Measurements from ENCODE around the gene CIC.
A peak's percentile ranks its signal among the peaks of the same experiment; 100 is the strongest.

The CIC gene

GRCh38 chr19:42322305-42322704 is 53.3 kb downstream of the CIC start:
- no peak overlapping the region for H3K9ac ChIP-seq (ENCODE audit: low read length)
- no peak overlapping the region for H2AFZ ChIP-seq (ENCODE audit: low read depth, low read length)
- H3K9me3 ChIP-seq (ENCODE audit: control insufficient read depth, low read length) = no peaks in the 10 kb centered on the region
- no peak overlapping the region for H3K27ac ChIP-seq (ENCODE audit: low read length, poor library complexity, severe bottlenecking)
- no peak overlapping the region for H2BK15ac ChIP-seq (ENCODE audit: low read depth, poor library complexity, severe bottlenecking)
- no peak overlapping the region for H2BK5ac ChIP-seq (ENCODE audit: low read depth, low read length, poor library complexity, severe bottlenecking)
- H3K14ac ChIP-seq (ENCODE audit: low read length in 2 of 2) = no peak overlapping the region
- H4K91ac ChIP-seq (ENCODE audit: low read length) = no peak overlapping the region
- DNase-seq = no peak
- no peak overlapping the region for H2AK5ac ChIP-seq (ENCODE audit: low read length, severe bottlenecking)
- no peak overlapping the region for H3K18ac ChIP-seq (ENCODE audit: low read depth in 1 of 2, low read length in 2 of 2)
- H3K4ac ChIP-seq (ENCODE audit: low read depth in 1 of 2, low read length in 2 of 2) = no peak overlapping the region
- WGBS = 86% methylated on average over 9 of the region's 9 CpGs
- H3K27me3 ChIP-seq (ENCODE audit: control insufficient read depth in 1 of 2, insufficient read depth in 1 of 2, low read length in 2 of 2) = peaks cover 34 to 40% of the 10 kb centered on the region in 2 experiments
- H2BK120ac ChIP-seq (ENCODE audit: low read depth, low read length) = no peak overlapping the region
- no peaks in the 10 kb centered on the region for H3K36me3 ChIP-seq (ENCODE audit: control insufficient read depth in 1 of 2, insufficient read depth in 2 of 2, low read depth in 1 of 2, low read length in 2 of 2)
- no peak overlapping the region for H3K4me3 ChIP-seq (ENCODE audit: insufficient read depth in 1 of 2, low read depth in 1 of 2, low read length in 2 of 2)
- no peak overlapping the region for H3K23ac ChIP-seq (ENCODE audit: low read length in 2 of 2)
- peaks cover 16% of the 10 kb centered on the region for H3K79me1 ChIP-seq (replicated peaks; ENCODE audit: low read length, poor library complexity, severe bottlenecking)
- no peak overlapping the region for H2BK12ac ChIP-seq (ENCODE audit: low read length in 2 of 2)
- H4K8ac ChIP-seq (ENCODE audit: low read length) = no peak overlapping the region
- no peak overlapping the region for H3K4me2 ChIP-seq (ENCODE audit: low read length, poor library complexity, severe bottlenecking)
- H3K4me1 ChIP-seq (ENCODE audit: control insufficient read depth, insufficient read depth, low read depth, low read length) = peaks cover 25% of the 10 kb centered on the region

DNA sequence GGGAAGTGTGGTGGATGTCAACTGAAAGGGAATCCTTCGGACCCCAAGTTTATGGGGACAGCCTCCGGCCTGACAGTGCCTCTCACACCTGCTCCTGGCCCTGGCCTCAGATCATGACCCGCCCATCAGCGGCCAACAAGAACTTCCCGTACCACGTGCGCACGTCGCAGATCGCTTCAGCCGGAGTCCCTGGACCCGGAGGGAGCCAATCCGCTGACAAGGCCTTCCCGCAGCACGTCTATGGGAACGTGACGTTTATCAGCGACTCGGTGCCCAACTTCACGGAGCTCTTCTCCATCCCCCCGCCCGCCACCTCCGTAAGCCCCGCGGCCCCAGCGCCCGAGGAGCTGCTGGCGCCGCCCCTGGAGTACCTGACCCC is 54.4 kb downstream of the CIC start:
- H2AFZ ChIP-seq (ENCODE audit: low read depth, low read length) = no peak overlapping the region
- WGBS = 14% methylated on average over 23 of the region's 29 CpGs
- peaks cover 28% of the 10 kb centered on the region for H3K4me1 ChIP-seq (ENCODE audit: control insufficient read depth, insufficient read depth, low read depth, low read length)

DNA sequence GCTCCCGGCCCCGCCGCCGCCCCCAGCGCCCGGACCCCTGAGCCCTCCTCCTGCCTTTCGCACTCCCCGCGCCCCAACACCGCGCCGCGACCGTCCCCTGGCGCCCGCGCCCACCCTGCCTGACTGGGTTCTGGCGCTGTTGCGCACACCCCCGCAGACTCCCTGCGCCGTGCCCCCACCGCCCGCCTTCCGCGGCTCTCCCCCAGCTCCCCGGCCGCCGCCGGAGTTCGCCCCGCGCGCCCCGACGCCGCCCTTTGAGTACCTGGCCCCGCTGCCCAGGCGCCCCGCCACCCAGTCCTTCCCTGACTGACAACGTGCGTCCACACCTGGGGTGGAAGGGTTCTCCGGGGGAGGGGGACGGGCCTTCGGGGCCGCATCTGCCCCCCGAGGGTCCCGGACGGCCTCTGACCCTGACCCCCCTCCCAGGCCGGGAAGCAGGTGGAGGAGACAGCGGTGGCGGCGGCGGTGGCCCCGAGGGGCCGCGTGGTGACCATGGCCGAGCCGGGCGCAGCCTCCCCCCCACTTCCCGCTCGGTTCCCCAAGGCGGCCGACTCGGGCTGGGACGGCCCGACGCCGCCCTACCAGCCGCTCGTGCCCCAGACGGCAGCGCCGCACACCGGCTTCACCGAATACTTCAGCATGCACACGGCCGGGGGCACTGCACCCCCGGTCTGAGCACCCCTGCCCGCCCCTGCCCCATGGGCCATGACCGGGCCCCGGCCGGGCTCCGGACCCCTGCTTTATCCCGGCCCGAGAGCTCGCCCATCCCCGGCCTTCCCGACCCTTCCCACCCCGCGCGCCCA is 55.0 kb downstream of the CIC start:
- Histone ChIP-seq H4K8ac (ENCODE audit: low read length) (peak overlapping the region; percentile 38), H4K91ac (ENCODE audit: low read length) (no peak overlapping the region), H2BK15ac (ENCODE audit: low read depth, poor library complexity, severe bottlenecking) (peak overlapping the region; percentile 74), H3K9ac (ENCODE audit: low read length) (no peak overlapping the region), H2AFZ (ENCODE audit: low read depth, low read length) (no peak overlapping the region), H3K4ac (ENCODE audit: low read depth in 1 of 2, low read length in 2 of 2) (no peak overlapping the region), H3K27ac (ENCODE audit: low read length, poor library complexity, severe bottlenecking) (no peak overlapping the region), H3K27me3 (ENCODE audit: control insufficient read depth in 1 of 2, insufficient read depth in 1 of 2, low read length in 2 of 2) (peaks cover 34 to 40% of the 10 kb centered on the region in 2 experiments), H2BK120ac (ENCODE audit: low read depth, low read length) (no peak overlapping the region), H3K18ac (ENCODE audit: low read depth in 1 of 2, low read length in 2 of 2) (no peak overlapping the region), H3K4me2 (ENCODE audit: low read length, poor library complexity, severe bottlenecking) (no peak overlapping the region), H3K4me3 (ENCODE audit: insufficient read depth in 1 of 2, low read depth in 1 of 2, low read length in 2 of 2) (no peak overlapping the region), H2BK5ac (ENCODE audit: low read depth, low read length, poor library complexity, severe bottlenecking) (no peak overlapping the region), H3K4me1 (ENCODE audit: control insufficient read depth, insufficient read depth, low read depth, low read length) (peaks cover 29% of the 10 kb centered on the region), H2AK5ac (ENCODE audit: low read length, severe bottlenecking) (no peak overlapping the region), H3K36me3 (ENCODE audit: control insufficient read depth in 1 of 2, insufficient read depth in 2 of 2, low read depth in 1 of 2, low read length in 2 of 2) (no peaks in the 10 kb centered on the region), H3K9me3 (ENCODE audit: control insufficient read depth, low read length) (no peaks in the 10 kb centered on the region), H3K23ac (ENCODE audit: low read length in 2 of 2) (peak overlapping the region in 1 of 2 experiments; percentile 51), H3K14ac (ENCODE audit: low read length in 2 of 2) (no peak overlapping the region), H3K79me1 (replicated peaks; ENCODE audit: low read length, poor library complexity, severe bottlenecking) (peaks cover 30% of the 10 kb centered on the region), H2BK12ac (ENCODE audit: low read length in 2 of 2) (no peak overlapping the region)
- DNase-seq = no peak
- WGBS = 6% methylated on average over 58 of the region's 92 CpGs

More for the DNA sequence above, 54.4 kb downstream of the CIC start:
- H2BK15ac ChIP-seq (ENCODE audit: low read depth, poor library complexity, severe bottlenecking) = no peak overlapping the region
- DNase-seq = no peak
- no peak overlapping the region for H2AK5ac ChIP-seq (ENCODE audit: low read length, severe bottlenecking)
- H2BK12ac ChIP-seq (ENCODE audit: low read length in 2 of 2) = no peak overlapping the region
- H3K4me2 ChIP-seq (ENCODE audit: low read length, poor library complexity, severe bottlenecking) = no peak overlapping the region
- H3K4me3 ChIP-seq (ENCODE audit: insufficient read depth in 1 of 2, low read depth in 1 of 2, low read length in 2 of 2) = no peak overlapping the region
- H3K23ac ChIP-seq (ENCODE audit: low read length in 2 of 2) = no peak overlapping the region
- H3K27ac ChIP-seq (ENCODE audit: low read length, poor library complexity, severe bottlenecking) = no peak overlapping the region
- peaks cover 24% of the 10 kb centered on the region for H3K79me1 ChIP-seq (replicated peaks; ENCODE audit: low read length, poor library complexity, severe bottlenecking)
- peaks cover 34 to 40% of the 10 kb centered on the region in 2 experiments for H3K27me3 ChIP-seq (ENCODE audit: control insufficient read depth in 1 of 2, insufficient read depth in 1 of 2, low read length in 2 of 2)
- no peak overlapping the region for H2BK5ac ChIP-seq (ENCODE audit: low read depth, low read length, poor library complexity, severe bottlenecking)
- H4K91ac ChIP-seq (ENCODE audit: low read length) = no peak overlapping the region
- H4K8ac ChIP-seq (ENCODE audit: low read length) = no peak overlapping the region
- no peak overlapping the region for H3K4ac ChIP-seq (ENCODE audit: low read depth in 1 of 2, low read length in 2 of 2)
- no peaks in the 10 kb centered on the region for H3K9me3 ChIP-seq (ENCODE audit: control insufficient read depth, low read length)
- no peak overlapping the region for H3K18ac ChIP-seq (ENCODE audit: low read depth in 1 of 2, low read length in 2 of 2)
- no peak overlapping the region for H3K14ac ChIP-seq (ENCODE audit: low read length in 2 of 2)
- no peak overlapping the region for H3K9ac ChIP-seq (ENCODE audit: low read length)
- no peaks in the 10 kb centered on the region for H3K36me3 ChIP-seq (ENCODE audit: control insufficient read depth in 1 of 2, insufficient read depth in 2 of 2, low read depth in 1 of 2, low read length in 2 of 2)
- no peak overlapping the region for H2BK120ac ChIP-seq (ENCODE audit: low read depth, low read length)

- peaks cover 29% of the 10 kb centered on the region for H3K4me1 ChIP-seq (ENCODE audit: control insufficient read depth, insufficient read depth, low read depth, low read length)
- no peak overlapping the region for H2BK15ac ChIP-seq (ENCODE audit: low read depth, poor library complexity, severe bottlenecking)
- no peaks in the 10 kb centered on the region for H3K9me3 ChIP-seq (ENCODE audit: control insufficient read depth, low read length)
- peaks cover 34% of the 10 kb centered on the region for H3K79me1 ChIP-seq (replicated peaks; ENCODE audit: low read length, poor library complexity, severe bottlenecking)
- no peak overlapping the region for H3K18ac ChIP-seq (ENCODE audit: low read depth in 1 of 2, low read length in 2 of 2)
- H3K4me3 ChIP-seq (ENCODE audit: insufficient read depth in 1 of 2, low read depth in 1 of 2, low read length in 2 of 2) = peak overlapping the region in 1 of 2 experiments; percentile 58
- no peak overlapping the region for H2BK5ac ChIP-seq (ENCODE audit: low read depth, low read length, poor library complexity, severe bottlenecking)
- no peak overlapping the region for H2BK12ac ChIP-seq (ENCODE audit: low read length in 2 of 2)
- peak overlapping the region in 1 of 2 experiments; percentile 42 for H3K4ac ChIP-seq (ENCODE audit: low read depth in 1 of 2, low read length in 2 of 2)
- H2AK5ac ChIP-seq (ENCODE audit: low read length, severe bottlenecking) = no peak overlapping the region
- H2BK120ac ChIP-seq (ENCODE audit: low read depth, low read length) = no peak overlapping the region
- 5% methylated on average over 33 of the region's 38 CpGs for WGBS
- H3K36me3 ChIP-seq (ENCODE audit: control insufficient read depth in 1 of 2, insufficient read depth in 2 of 2, low read depth in 1 of 2, low read length in 2 of 2) = no peaks in the 10 kb centered on the region
- peaks cover 34 to 40% of the 10 kb centered on the region in 2 experiments for H3K27me3 ChIP-seq (ENCODE audit: control insufficient read depth in 1 of 2, insufficient read depth in 1 of 2, low read length in 2 of 2)
- peak overlapping the region; percentile 46 for H2AFZ ChIP-seq (ENCODE audit: low read depth, low read length)
- H3K4me2 ChIP-seq (ENCODE audit: low read length, poor library complexity, severe bottlenecking) = peak overlapping the region; percentile 47
- no peak overlapping the region for H4K91ac ChIP-seq (ENCODE audit: low read length)
- H3K14ac ChIP-seq (ENCODE audit: low read length in 2 of 2) = no peak overlapping the region
- H3K27ac ChIP-seq (ENCODE audit: low read length, poor library complexity, severe bottlenecking) = no peak overlapping the region
- DNase-seq = no peak
- peak overlapping the region; percentile 51 for H3K9ac ChIP-seq (ENCODE audit: low read length)
- H3K23ac ChIP-seq (ENCODE audit: low read length in 2 of 2) = peak overlapping the region in 1 of 2 experiments; percentile 74
- no peak overlapping the region for H4K8ac ChIP-seq (ENCODE audit: low read length)
Observed at GRCh38 chr19:42324655-42325307, 55.7 kb downstream of the CIC start.

All from mesenchymal stem cell (in vitro differentiated cells and primary cell).